Peyer's patch (tissue), 4 donors: ENCODE data around the gene BRD1.

Source experiments
- CTCF ChIP-seq, 6 experiments: fragments of 450-650 bp in 4 of 6; fragments of 200-600 bp in 2 of 6; sonication (generic) in 1 of 6; IDR thresholded peaks; one replicate each; pipeline ENCODE4 v1.5.1; 2017 to 2019; ENCODE audit warnings: antibody characterized with exemption in 6 of 6, mild to moderate bottlenecking in 3 of 6, moderate library complexity in 1 of 6
- POLR2A ChIP-seq, 2 donors: fragments of 450-650 bp; IDR thresholded peaks; one replicate each; pipeline ENCODE4 v1.5.1; 2017; ENCODE audit warnings: antibody characterized with exemption in 2 of 2, mild to moderate bottlenecking in 2 of 2, moderate library complexity in 2 of 2

DNA sequence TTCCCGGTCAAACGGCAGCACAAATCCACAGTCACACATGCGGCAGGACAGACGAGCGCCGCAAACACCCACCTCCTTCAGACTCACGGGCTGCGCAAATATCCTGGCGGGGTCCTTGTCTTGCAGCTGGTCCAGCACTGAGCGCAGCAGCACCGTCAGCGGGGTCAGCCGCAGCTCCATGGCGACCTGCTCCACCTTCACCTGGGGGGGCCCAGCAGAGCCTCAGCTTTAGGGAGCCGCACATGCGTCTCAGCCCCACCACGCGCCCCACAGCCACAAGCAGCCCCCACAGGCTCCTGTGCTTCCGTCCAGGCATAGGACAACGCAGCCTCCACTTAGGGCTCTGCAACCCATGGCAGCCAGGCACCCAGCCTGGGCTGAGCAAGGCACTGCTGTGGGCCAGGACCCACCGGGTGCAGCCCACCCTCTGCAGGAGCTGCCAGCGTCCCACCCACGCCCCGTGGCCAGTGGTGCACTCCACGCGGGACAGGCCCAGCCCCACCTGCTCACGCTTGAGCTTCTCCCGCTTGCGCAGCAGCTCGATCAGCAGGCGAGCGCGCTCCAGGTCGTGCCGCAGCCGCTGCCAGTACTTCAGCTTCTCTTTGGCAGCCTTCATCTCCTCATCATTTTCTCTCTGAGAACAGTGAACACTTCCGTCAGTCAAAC is 29.1 kb downstream of the BRD1 start:
- TF ChIP-seq POLR2A (IDR thresholded peaks at IDR 0.05) (no peak), CTCF (IDR thresholded peaks at IDR 0.05) (no peak)
